Activated naive CD8-positive, alpha-beta T cell treated with anti-CD3 and anti-CD28 coated beads, Interleukin-2, amount 10 ng/mL, durations not matched to agents 7 days and 5 days (primary cell): Measurements from ENCODE around the gene VTI1A. TPM values are rescaled to one million over a fixed set of nuclear protein-coding genes. Genes with fewer than 3 reads are reported as not detected.

ENCODE experiments used
- ATAC-seq: fragments of 150-1000 bp; cut with Tn5 transposase; one replicate; pipeline ENCODE4 v1.10.0; 2021; ENCODE audit warnings: low read depth, moderate library complexity
- POLR2A ChIA-PET: fragments of 350-600 bp; sonication (Branson Sonifier 250); formaldehyde crosslinking; loops from one replicate; lab custom pipeline; 2021; ENCODE audit warnings: antibody characterized with exemption; lab: Charles Lee
- DNase-seq: peaks from one replicate; pipeline ENCODE4 v3.0.0; 2021
- H3K27ac Mint-ChIP-seq: one replicate; pipeline ENCODE4 v1.8.0; 2022; ENCODE audit warnings: mild to moderate bottlenecking, mixed read lengths
- H3K27me3 Mint-ChIP-seq: one replicate; pipeline ENCODE4 v1.8.0; 2022; ENCODE audit warnings: mild to moderate bottlenecking, moderate library complexity, mixed read lengths
- H3K36me3 Mint-ChIP-seq: one replicate; pipeline ENCODE4 v1.8.0; 2021; ENCODE audit warnings: mild to moderate bottlenecking, mixed read lengths
- H3K4me1 Mint-ChIP-seq: one replicate; pipeline ENCODE4 v1.8.0; 2021; ENCODE audit warnings: mixed read lengths
- H3K4me3 Mint-ChIP-seq: one replicate; pipeline ENCODE4 v1.8.0; 2022; ENCODE audit warnings: mild to moderate bottlenecking, moderate library complexity, mixed read lengths
- H3K9me3 Mint-ChIP-seq: one replicate; pipeline ENCODE4 v1.8.0; 2021; ENCODE audit warnings: mixed read lengths
- total RNA-seq, 2 experiments: library from RNA; stranded (reverse); gene quantifications; one replicate each; pipeline ENCODE4 v1.2.3, GENCODE V29; 2021

Gene VTI1A
- total RNA-seq, 2 experiments from 2014 or later, result 43.2 to 45.1 TPM

GRCh38 chr10:112601214-112602090, 154.4 kb downstream of the VTI1A start:
- Mint-ChIP-seq H3K27me3 (no peaks in the 10 kb centered on the region), H3K27ac (no peak overlapping the region), H3K36me3 (peaks cover 6% of the 10 kb centered on the region), H3K9me3 (peaks cover 2% of the 10 kb centered on the region), H3K4me1 (no peaks in the 10 kb centered on the region), H3K4me3 (no peak overlapping the region)
- no peak for DNase-seq
- no peak for ATAC-seq
- POLR2A ChIA-PET, result no interaction called here

GRCh38 chr10:112603062-112603461, 156.0 kb downstream of the VTI1A start:
- Mint-ChIP-seq H3K36me3 (peaks cover 8% of the 10 kb centered on the region), H3K4me1 (no peaks in the 10 kb centered on the region), H3K27ac (no peak overlapping the region), H3K9me3 (peaks cover 2% of the 10 kb centered on the region), H3K27me3 (no peaks in the 10 kb centered on the region), H3K4me3 (no peak overlapping the region)
- POLR2A ChIA-PET, result no interaction called here
- ATAC-seq, result no peak
- no peak for DNase-seq

GRCh38 chr10:112605063-112605462, 158.0 kb downstream of the VTI1A start:
- Mint-ChIP-seq H3K9me3 (no peaks in the 10 kb centered on the region), H3K27me3 (no peaks in the 10 kb centered on the region), H3K4me1 (no peaks in the 10 kb centered on the region), H3K27ac (no peak overlapping the region), H3K36me3 (peaks cover 8% of the 10 kb centered on the region), H3K4me3 (no peak overlapping the region)
- no peak for DNase-seq
- POLR2A ChIA-PET, result interaction anchor here (0.7 kb wide), 1 partner anchor 152 kb away, joined by 3 read pairs; no protein-coding TSS in a partner anchor
- ATAC-seq, result no peak

GRCh38 chr10:112607506-112607905, 160.5 kb downstream of the VTI1A start:
- POLR2A ChIA-PET, result no interaction called here
- H3K4me3 Mint-ChIP-seq, result no peak overlapping the region
- DNase-seq, result no peak

GRCh38 chr10:112613620-112614019, 166.6 kb downstream of the VTI1A start:
- H3K4me1 Mint-ChIP-seq, result no peaks in the 10 kb centered on the region
- peaks cover 7% of the 10 kb centered on the region for H3K36me3 Mint-ChIP-seq
- H3K27me3 Mint-ChIP-seq, result no peaks in the 10 kb centered on the region
- POLR2A ChIA-PET, result no interaction called here
- ATAC-seq (no peak), DNase-seq (no peak)
- H3K27ac Mint-ChIP-seq, result no peak overlapping the region
- no peak overlapping the region for H3K4me3 Mint-ChIP-seq
- H3K9me3 Mint-ChIP-seq, result peaks cover 4% of the 10 kb centered on the region

More at GRCh38 chr10:112607506-112607905, 160.5 kb downstream of the VTI1A start:
- ATAC-seq, result no peak
- Mint-ChIP-seq H3K27me3 (no peaks in the 10 kb centered on the region), H3K9me3 (no peaks in the 10 kb centered on the region), H3K4me1 (no peaks in the 10 kb centered on the region), H3K36me3 (peaks cover 8% of the 10 kb centered on the region), H3K27ac (no peak overlapping the region)

DNA sequence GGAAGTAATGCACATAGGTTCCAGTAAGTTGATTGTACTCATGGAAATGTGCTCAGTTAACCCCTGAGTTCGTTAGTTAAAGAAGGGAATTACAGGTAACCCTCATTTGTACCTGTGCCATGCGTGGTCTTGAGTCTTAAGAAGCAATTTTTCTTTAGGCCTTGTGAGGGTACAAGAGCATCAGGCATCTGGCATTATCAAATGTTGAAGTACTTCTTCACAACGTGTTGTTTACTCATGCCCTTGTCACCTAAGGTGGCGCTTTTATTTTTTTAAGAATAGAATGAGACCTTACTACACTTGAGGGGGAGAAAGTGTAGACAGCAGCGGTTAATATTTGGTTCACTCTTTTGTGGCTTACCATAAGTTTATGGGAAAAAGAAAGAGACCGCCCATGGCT, 167.1 kb downstream of the VTI1A start:
- Mint-ChIP-seq H3K27ac (no peak overlapping the region), H3K4me1 (no peaks in the 10 kb centered on the region), H3K27me3 (no peaks in the 10 kb centered on the region), H3K36me3 (peaks cover 7% of the 10 kb centered on the region), H3K4me3 (no peak overlapping the region), H3K9me3 (peaks cover 4% of the 10 kb centered on the region)
- POLR2A ChIA-PET, result no interaction called here
- no peak for ATAC-seq
- DNase-seq, result no peak

- Mint-ChIP-seq H3K9me3 (peaks cover 4% of the 10 kb centered on the region), H3K27ac (no peak overlapping the region), H3K36me3 (peaks cover 7% of the 10 kb centered on the region), H3K4me3 (no peak overlapping the region), H3K27me3 (no peaks in the 10 kb centered on the region), H3K4me1 (no peaks in the 10 kb centered on the region)
- ATAC-seq, result no peak
- POLR2A ChIA-PET, result no interaction called here
- DNase-seq, result no peak
Observed at GRCh38 chr10:112614586-112614985, 167.6 kb downstream of the VTI1A start.

DNA sequence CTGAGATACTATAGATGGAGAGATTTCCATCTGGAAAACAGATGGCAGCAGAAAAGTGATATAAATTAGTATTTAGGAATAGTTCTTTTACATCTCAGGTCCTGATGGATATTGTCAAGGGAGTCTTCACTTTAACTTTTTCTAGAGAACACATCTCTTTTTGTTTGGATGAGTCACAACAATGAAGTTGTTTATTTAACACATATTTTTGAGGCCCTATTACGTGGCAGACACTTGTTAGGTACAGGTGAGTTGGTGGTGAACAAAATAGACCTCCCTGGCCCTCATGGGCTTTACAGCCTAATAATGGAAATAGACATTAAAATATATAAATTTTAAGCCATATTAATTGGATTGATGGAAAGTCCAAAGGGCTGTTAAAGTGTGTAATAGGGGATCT, 168.3 kb downstream of the VTI1A start:
- peaks cover 4% of the 10 kb centered on the region for H3K9me3 Mint-ChIP-seq
- DNase-seq, result no peak
- peaks cover 9% of the 10 kb centered on the region for H3K36me3 Mint-ChIP-seq
- no peak overlapping the region for H3K4me3 Mint-ChIP-seq
- no peak overlapping the region for H3K27ac Mint-ChIP-seq
- POLR2A ChIA-PET, result no interaction called here
- H3K4me1 Mint-ChIP-seq, result no peaks in the 10 kb centered on the region
- H3K27me3 Mint-ChIP-seq, result no peaks in the 10 kb centered on the region
- ATAC-seq, result no peak

DNA sequence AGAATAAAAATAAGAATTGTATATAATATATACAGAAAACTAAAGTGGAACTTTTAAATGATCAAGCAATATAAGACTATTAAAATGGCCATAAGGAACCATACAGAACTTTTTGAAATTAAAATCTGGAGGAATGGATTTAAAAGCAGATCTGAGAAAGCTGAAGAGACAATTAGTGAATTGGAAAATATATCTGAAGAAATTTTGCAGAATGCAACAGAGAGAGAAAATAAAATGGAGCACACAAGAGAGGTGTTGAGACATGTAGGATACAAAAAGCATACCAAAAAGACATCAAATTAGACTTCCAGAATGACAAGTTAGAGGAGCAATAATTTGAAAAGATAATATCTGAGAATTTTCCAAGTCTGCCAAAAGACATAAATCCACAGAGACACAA, 169.6 kb downstream of the VTI1A start:
- DNase-seq, result no peak
- Mint-ChIP-seq H3K4me1 (no peaks in the 10 kb centered on the region), H3K27me3 (no peaks in the 10 kb centered on the region), H3K4me3 (no peak overlapping the region), H3K27ac (no peak overlapping the region), H3K36me3 (peaks cover 8% of the 10 kb centered on the region), H3K9me3 (peaks cover 4% of the 10 kb centered on the region)
- ATAC-seq, result no peak
- POLR2A ChIA-PET, result no interaction called here

DNA sequence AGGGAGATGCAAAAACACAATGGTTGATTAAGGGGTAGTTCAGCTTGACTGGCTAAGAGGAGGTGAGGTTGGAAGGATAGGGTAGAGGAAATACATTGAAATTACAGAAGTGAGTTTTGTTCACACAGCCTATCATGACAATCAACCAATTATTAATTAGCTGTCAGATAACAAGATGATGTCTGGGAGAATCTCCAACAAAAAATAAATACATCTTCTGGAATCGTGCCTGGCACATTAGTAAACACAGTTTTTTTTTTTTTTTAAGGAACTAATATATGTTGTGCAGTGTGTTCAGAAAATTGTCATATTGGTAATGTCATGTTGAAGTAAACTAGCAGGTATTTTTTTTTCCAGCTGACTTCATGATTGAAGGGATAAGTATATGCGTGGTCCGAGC, 171.8 kb downstream of the VTI1A start:
- Mint-ChIP-seq H3K9me3 (peaks cover 4% of the 10 kb centered on the region), H3K4me1 (no peaks in the 10 kb centered on the region), H3K36me3 (peaks cover 6% of the 10 kb centered on the region), H3K4me3 (no peak overlapping the region), H3K27me3 (no peaks in the 10 kb centered on the region), H3K27ac (no peak overlapping the region)
- DNase-seq, result no peak
- POLR2A ChIA-PET, result no interaction called here
- ATAC-seq, result no peak

DNA sequence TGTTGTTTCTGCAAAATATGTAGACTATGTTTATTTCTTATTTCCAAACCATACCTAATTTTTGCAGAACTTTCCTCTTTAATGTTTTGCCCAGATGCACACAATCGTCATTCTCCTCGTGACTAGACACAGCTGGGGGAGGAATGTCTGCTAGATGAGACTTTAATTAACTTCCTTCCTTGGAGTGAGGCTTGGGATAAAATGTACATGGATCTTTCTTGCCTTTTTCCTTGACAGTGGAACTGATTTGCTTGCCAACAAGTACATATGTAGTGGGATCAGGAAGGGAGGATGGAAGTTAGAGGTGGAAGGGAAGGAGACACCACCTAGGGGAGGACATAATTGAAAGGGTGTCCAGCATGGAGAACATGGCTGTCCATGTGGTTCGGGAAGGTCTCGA, 172.5 kb downstream of the VTI1A start:
- no peak for DNase-seq
- POLR2A ChIA-PET, result no interaction called here
- ATAC-seq, result no peak
- Mint-ChIP-seq H3K27me3 (no peaks in the 10 kb centered on the region), H3K36me3 (peaks cover 6% of the 10 kb centered on the region), H3K27ac (no peak overlapping the region), H3K9me3 (peaks cover 4% of the 10 kb centered on the region), H3K4me3 (no peak overlapping the region), H3K4me1 (no peaks in the 10 kb centered on the region)

- Mint-ChIP-seq H3K4me3 (no peak overlapping the region), H3K9me3 (no peaks in the 10 kb centered on the region), H3K36me3 (peaks cover 2% of the 10 kb centered on the region), H3K27me3 (no peaks in the 10 kb centered on the region), H3K27ac (no peak overlapping the region), H3K4me1 (no peaks in the 10 kb centered on the region)
- DNase-seq (no peak), ATAC-seq (no peak)
- POLR2A ChIA-PET, result no interaction called here
Observed at GRCh38 chr10:112622786-112623185, 175.8 kb downstream of the VTI1A start.

GRCh38 chr10:112624546-112625048, 177.6 kb downstream of the VTI1A start:
- ATAC-seq (no peak), DNase-seq (no peak)
- Mint-ChIP-seq H3K4me3 (no peak overlapping the region), H3K27ac (no peak overlapping the region), H3K4me1 (no peaks in the 10 kb centered on the region), H3K9me3 (no peaks in the 10 kb centered on the region), H3K27me3 (no peaks in the 10 kb centered on the region), H3K36me3 (peaks cover 2% of the 10 kb centered on the region)
- POLR2A ChIA-PET, result no interaction called here

DNA sequence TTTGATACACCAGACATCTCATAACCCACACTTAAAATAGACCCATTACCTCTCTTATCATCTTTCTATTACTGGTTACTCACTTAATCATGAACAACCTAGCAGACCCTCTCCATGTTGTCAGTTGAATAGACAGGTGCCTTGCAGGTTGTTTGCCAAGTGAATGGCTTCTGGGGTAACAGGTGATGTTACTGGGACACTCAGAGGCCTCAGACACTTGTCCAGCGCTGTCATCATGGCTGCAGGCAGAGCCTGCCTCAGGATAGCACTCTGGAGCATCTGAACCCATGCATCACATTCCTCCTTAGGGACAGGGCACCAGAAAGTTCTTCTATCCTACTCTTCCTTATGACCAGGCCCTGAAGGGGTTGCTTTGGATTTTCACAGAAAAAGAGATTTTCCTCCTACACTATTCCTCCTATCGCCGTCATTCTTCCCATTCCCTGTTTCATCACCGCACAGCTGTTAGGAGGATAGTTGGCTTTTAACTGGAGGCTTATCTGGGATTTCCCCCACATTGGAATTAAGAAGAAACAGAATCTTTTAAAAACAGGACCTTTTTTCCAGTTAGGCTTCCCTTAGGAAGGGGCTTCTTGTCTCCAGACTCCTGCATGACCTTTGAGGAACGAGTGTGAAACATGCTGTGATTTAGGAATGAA, 182.1 kb downstream of the VTI1A start:
- no peak for DNase-seq
- Mint-ChIP-seq H3K27me3 (no peaks in the 10 kb centered on the region), H3K4me1 (no peaks in the 10 kb centered on the region), H3K27ac (no peak overlapping the region), H3K4me3 (no peak overlapping the region), H3K9me3 (no peaks in the 10 kb centered on the region), H3K36me3 (peaks cover 6% of the 10 kb centered on the region)
- POLR2A ChIA-PET, result no interaction called here
- no peak for ATAC-seq
